Loucy (cell line): ENCODE measurements around the gene PAK3.

Experiments
- EZH2phosphoT487 ChIP-seq: fragments of 200-600 bp; IDR thresholded peaks from 2 replicates; pipeline ENCODE4 v1.6.1; 2018; ENCODE audit warnings: antibody characterized with exemption, mild to moderate bottlenecking, moderate library complexity, borderline replicate concordance
- TF ChIP-seq, protein P1 (sequence below): fragments of 200-600 bp; sonication (generic); conservative IDR thresholded peaks from 2 replicates; pipeline ENCODE4 v1.5.1; 2014; ENCODE audit warnings: mild to moderate bottlenecking, antibody characterized with exemption, low read length

DNA sequence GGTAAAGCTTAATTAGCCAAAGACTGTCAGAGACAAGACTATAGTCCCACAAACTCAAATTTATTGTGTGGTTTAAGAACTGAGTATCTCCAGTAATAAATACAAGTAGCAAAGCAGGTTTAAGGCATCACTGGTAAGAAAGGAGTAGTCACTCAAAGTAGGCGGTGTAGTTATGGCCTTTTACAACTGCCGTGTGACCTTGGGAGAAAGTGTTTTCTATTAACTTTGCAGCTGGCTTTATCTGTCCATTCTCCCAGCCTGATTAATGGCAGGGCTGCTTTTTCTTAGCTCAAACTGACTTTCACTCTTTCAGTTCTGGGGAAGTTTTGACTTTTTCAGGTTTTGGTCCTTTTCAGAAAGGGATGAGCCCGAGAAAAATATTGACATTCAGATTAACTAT is 7.4 kb upstream of the PAK3 start:
- TF ChIP-seq, protein P1, sequence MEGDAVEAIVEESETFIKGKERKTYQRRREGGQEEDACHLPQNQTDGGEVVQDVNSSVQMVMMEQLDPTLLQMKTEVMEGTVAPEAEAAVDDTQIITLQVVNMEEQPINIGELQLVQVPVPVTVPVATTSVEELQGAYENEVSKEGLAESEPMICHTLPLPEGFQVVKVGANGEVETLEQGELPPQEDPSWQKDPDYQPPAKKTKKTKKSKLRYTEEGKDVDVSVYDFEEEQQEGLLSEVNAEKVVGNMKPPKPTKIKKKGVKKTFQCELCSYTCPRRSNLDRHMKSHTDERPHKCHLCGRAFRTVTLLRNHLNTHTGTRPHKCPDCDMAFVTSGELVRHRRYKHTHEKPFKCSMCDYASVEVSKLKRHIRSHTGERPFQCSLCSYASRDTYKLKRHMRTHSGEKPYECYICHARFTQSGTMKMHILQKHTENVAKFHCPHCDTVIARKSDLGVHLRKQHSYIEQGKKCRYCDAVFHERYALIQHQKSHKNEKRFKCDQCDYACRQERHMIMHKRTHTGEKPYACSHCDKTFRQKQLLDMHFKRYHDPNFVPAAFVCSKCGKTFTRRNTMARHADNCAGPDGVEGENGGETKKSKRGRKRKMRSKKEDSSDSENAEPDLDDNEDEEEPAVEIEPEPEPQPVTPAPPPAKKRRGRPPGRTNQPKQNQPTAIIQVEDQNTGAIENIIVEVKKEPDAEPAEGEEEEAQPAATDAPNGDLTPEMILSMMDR, result no peak
- no peak for TF ChIP-seq EZH2phosphoT487
